ENCODE data around the gene FBXW5. TPM values are rescaled to one million over a fixed set of nuclear protein-coding genes. Genes with fewer than 3 reads are reported as not detected.

FBXW5 gene
- total and polyA plus RNA-seq, 8 donors: 47.7 to 435 (median 120) TPM

DNA sequence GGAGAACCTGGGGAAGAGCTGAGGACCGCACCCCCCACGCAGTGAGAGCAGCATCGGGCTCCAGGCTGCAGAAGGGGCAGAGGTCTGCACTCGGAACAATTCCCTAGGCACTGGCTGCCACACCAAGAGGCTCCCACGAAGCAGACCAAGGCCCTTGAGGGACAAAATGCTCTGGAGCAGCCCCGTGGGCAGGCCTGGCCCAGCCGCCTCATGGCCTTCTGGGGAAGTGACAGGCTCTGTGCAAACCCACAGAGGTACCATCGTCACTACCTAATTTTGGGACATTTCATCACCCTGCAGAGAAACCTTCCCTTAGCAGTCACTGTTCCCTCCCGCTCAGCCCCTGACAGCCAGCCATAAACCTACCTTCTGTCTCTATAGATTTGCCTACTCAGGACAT lies 15.9 kb downstream of the FBXW5 start:
- 76 to 84% (median 80%) methylated on average over 8 to 9 of the region's 9 CpGs for WGBS, 5 donors
- no peaks in the 10 kb centered on the region for H3K4me1 ChIP-seq
- H3K9me3 ChIP-seq: no peaks in the 10 kb centered on the region
- H3K36me3 ChIP-seq: peaks cover 4 to 51% (median 49%) of the 10 kb centered on the region in 4 donors
- no peak for DNase-seq
- TF ChIP-seq, protein P1, sequence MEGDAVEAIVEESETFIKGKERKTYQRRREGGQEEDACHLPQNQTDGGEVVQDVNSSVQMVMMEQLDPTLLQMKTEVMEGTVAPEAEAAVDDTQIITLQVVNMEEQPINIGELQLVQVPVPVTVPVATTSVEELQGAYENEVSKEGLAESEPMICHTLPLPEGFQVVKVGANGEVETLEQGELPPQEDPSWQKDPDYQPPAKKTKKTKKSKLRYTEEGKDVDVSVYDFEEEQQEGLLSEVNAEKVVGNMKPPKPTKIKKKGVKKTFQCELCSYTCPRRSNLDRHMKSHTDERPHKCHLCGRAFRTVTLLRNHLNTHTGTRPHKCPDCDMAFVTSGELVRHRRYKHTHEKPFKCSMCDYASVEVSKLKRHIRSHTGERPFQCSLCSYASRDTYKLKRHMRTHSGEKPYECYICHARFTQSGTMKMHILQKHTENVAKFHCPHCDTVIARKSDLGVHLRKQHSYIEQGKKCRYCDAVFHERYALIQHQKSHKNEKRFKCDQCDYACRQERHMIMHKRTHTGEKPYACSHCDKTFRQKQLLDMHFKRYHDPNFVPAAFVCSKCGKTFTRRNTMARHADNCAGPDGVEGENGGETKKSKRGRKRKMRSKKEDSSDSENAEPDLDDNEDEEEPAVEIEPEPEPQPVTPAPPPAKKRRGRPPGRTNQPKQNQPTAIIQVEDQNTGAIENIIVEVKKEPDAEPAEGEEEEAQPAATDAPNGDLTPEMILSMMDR (IDR thresholded peaks at IDR 0.05): no peak
- no peak for TF ChIP-seq EP300 (IDR thresholded peaks at IDR 0.05)
- no peak for TF ChIP-seq POLR2A (IDR thresholded peaks at IDR 0.05)
- intact Hi-C loops (cut with DNase I; ENCODE audit: low total_unique reads): no loop called here
- H3K27ac ChIP-seq: no peak overlapping the region
- H3K27me3 ChIP-seq: no peaks in the 10 kb centered on the region
- H3K4me3 ChIP-seq: no peak overlapping the region

DNA sequence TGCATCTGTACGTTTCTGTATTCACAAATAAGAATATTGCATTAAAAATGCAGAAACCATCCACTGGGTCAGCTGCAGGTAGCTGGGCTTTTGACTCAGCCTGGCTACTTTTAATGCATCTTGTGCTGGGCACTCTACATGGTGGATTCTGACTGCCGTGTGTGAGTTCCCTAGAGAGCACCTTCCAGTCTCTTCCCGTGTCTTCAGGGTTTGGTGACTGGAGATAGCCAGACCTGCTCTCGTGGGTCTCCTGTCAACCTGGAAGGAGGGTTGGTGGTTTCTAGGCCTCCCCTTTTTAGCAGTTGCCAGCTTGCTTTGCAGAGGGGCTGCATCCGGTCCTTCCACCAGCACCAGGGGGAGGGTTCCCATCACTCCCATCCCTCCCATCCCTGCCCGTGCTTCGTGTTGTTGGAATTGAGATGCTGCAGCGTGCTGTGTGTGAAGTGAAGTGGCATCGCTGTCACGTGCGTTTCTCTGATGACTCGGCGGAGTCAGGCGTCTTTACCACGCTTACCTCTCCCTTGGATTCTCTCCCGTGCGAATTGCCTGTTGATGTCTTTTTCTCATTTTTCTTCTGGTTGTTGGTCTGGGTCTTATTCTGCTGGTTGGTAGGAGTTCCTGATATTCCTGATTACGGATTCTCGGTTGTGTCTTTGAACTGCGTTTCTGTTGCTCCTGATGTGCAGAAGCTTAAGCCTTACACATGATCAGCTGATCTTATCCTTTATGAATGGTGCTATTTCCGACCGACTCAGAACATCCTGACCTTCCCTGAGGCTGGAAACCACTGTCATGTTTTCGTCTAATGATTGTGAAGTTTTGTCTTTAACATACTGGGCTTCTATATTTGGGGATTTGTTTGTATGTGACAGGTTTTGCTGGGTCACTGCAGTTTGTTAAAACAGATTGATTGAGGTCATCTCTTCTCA lies 16.9 kb downstream of the FBXW5 start:
- DNase-seq: no peak
- peaks cover 4 to 59% (median 54%) of the 10 kb centered on the region in 4 donors for H3K36me3 ChIP-seq
- TF ChIP-seq POLR2A (IDR thresholded peaks at IDR 0.05) (no peak), POLR2AphosphoS5 (IDR thresholded peaks at IDR 0.05) (no peak), EP300 (IDR thresholded peaks at IDR 0.05) (no peak)
- TF ChIP-seq, protein P1 (IDR thresholded peaks at IDR 0.05): no peak
- WGBS, 5 donors: 78 to 88% (median 84%) methylated on average over 22 to 23 of the region's 23 CpGs
- no peaks in the 10 kb centered on the region for H3K4me1 ChIP-seq
- intact Hi-C loops (cut with DNase I; ENCODE audit: low total_unique reads): no loop called here
- no peak overlapping the region for H3K4me3 ChIP-seq
- H3K27ac ChIP-seq: no peak overlapping the region
- no peaks in the 10 kb centered on the region for H3K9me3 ChIP-seq
- no peaks in the 10 kb centered on the region for H3K27me3 ChIP-seq

DNA sequence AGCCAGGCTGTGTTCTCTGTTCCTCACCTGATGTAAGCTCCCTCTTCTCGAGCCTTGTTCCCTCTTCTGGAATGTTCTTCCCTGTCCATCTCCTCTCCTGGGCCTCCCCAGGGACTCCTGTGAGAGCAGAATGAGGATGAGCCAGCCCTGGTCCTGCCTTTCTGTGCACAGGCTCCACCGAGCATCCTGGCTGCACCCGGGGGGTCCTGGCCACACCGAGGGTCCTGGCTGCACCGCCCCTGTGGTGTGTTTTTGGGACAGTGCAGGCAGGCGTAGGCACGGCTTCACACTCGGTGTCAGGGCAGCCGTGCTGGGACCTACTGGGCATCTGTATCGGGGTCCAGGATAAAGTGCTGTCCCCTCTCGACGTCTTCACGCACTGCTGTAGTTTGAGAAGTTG lies 17.8 kb downstream of the FBXW5 start:
- intact Hi-C loops (cut with DNase I; ENCODE audit: low total_unique reads): no loop called here
- Histone ChIP-seq H3K36me3 (peaks cover 10 to 66% (median 61%) of the 10 kb centered on the region in 4 donors), H3K4me3 (no peak overlapping the region), H3K27me3 (no peaks in the 10 kb centered on the region), H3K27ac (no peak overlapping the region), H3K9me3 (no peaks in the 10 kb centered on the region), H3K4me1 (no peaks in the 10 kb centered on the region)
- TF ChIP-seq EP300 (IDR thresholded peaks at IDR 0.05) (no peak), POLR2A (IDR thresholded peaks at IDR 0.05) (no peak), POLR2AphosphoS5 (IDR thresholded peaks at IDR 0.05) (no peak)
- TF ChIP-seq, protein P1 (IDR thresholded peaks at IDR 0.05): no peak
- no peak for DNase-seq
- 93 to 96% (median 95%) methylated on average over 8 to 13 of the region's 13 CpGs for WGBS, 5 donors

DNA sequence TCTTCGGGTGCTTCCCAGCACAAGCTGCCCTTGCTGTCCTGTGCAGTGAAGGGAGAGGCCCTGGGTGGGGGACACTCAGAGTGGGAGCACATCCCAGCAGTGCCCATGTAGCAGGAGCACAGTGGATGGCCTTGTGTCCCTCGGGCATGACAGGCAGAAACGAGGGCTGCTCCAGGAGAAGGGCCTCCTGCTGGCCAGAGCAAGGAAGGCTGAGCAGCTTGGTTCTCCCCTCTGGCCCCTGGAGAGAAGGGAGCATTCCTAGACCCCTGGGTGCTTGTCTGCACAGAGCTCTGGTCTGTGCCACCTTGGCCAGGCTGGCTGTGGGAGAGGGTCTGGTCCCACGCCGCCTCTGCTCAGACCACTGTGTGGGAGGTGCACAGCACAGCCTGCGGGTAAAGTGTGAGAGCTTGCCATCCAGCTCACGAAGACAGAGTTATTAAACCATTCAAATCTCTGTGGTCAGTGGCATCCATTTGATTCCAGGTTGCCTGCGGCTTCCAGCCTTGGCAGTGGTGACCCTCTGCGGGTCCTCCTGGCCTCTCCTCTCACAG lies 18.3 kb downstream of the FBXW5 start:
- Histone ChIP-seq H3K27ac (no peak overlapping the region), H3K36me3 (peaks cover 11 to 72% (median 66%) of the 10 kb centered on the region in 4 donors), H3K27me3 (no peaks in the 10 kb centered on the region), H3K4me3 (no peak overlapping the region), H3K4me1 (no peaks in the 10 kb centered on the region), H3K9me3 (no peaks in the 10 kb centered on the region)
- DNase-seq: no peak
- intact Hi-C loops (cut with DNase I; ENCODE audit: low total_unique reads): no loop called here
- TF ChIP-seq, protein P1 (IDR thresholded peaks at IDR 0.05): no peak
- TF ChIP-seq EP300 (IDR thresholded peaks at IDR 0.05) (no peak), POLR2AphosphoS5 (IDR thresholded peaks at IDR 0.05) (no peak), POLR2A (IDR thresholded peaks at IDR 0.05) (no peak)
- 83 to 87% (median 86%) methylated on average over 7 to 9 of the region's 9 CpGs for WGBS, 5 donors

All from stomach (tissue), 9 donors.